Upper lobe of left lung (tissue), 6 donors: Measurements from ENCODE around the gene UNC45A. TPM values are rescaled to one million over a fixed set of nuclear protein-coding genes. Genes with fewer than 3 reads are reported as not detected.
A peak's percentile ranks its signal among the peaks of the same experiment; 100 is the strongest.

ENCODE experiments used
- ATAC-seq, 2 donors: fragments of 200-7000 bp; cut with Tn5 transposase; one replicate each; pipeline ENCODE4 v1.9.1; 2022; ENCODE audit warnings: mild to moderate bottlenecking in 2 of 2, moderate library complexity in 2 of 2; ENCODE audit not compliant: low FRiP score in 2 of 2
- DNase-seq, 2 donors: peaks; one replicate each; pipeline ENCODE4 v3.0.0-alpha.2; 2019 to 2020
- H3K27ac ChIP-seq, 4 donors: fragments of 200-600 bp; sonication (generic); one replicate each; pipeline ENCODE4 v1.5.1; 2016 to 2019
- H3K27me3 ChIP-seq, 4 donors: fragments of 200-600 bp; sonication (generic); one replicate each; pipeline ENCODE4 v1.5.1; 2017 to 2019
- H3K36me3 ChIP-seq, 4 donors: fragments of 200-600 bp; sonication (generic); one replicate each; pipeline ENCODE4 v1.5.1; 2016 to 2019
- H3K4me1 ChIP-seq, 4 donors: fragments of 200-600 bp; sonication (generic); one replicate each; pipeline ENCODE4 v1.5.1; 2018 to 2019
- H3K4me3 ChIP-seq, 4 donors: fragments of 200-600 bp; sonication (generic); one replicate each; pipeline ENCODE4 v1.5.1; 2017 to 2019; ENCODE audit warnings: mild to moderate bottlenecking in 2 of 4, moderate library complexity in 1 of 4
- H3K9me3 ChIP-seq, 4 donors: fragments of 200-600 bp; sonication (generic); one replicate each; pipeline ENCODE4 v1.5.1; 2018 to 2019
- EP300 ChIP-seq, 4 donors: sonication (generic); formaldehyde crosslinking; IDR thresholded peaks; one replicate each; pipeline ENCODE4 v1.5.1; 2017; ENCODE audit warnings: antibody characterized with exemption in 4 of 4, control low read depth in 2 of 4
- POLR2A ChIP-seq, 4 donors: fragments of 450-650 bp; IDR thresholded peaks; one replicate each; pipeline ENCODE4 v1.5.1; 2016 to 2017; ENCODE audit warnings: antibody characterized with exemption in 4 of 4, mild to moderate bottlenecking in 2 of 4
- POLR2AphosphoS5 ChIP-seq, 2 donors: sonication (generic); formaldehyde crosslinking; IDR thresholded peaks; one replicate each; pipeline ENCODE4 v1.5.1; 2017; ENCODE audit warnings: antibody characterized with exemption in 2 of 2
- WGBS, 2 donors: methylation state at CpG; one replicate each; pipeline ENCODE4 v1.1.5; 2017 to 2018; 5-methylcytosine and 5-hydroxymethylcytosine counted together
- total RNA-seq, 6 donors: library from RNA; depleted of rRNA in 4 of 6; stranded (reverse); fragments of >200 nt in 4 of 6; gene quantifications; one replicate each; pipeline versions ENCODE4 v1.1.0 to v1.2.1, GENCODE V29; 2016 to 2021
- TF ChIP-seq, protein P1 (sequence below), 6 experiments: fragments of 450-650 bp in 4 of 6; fragments of 200-600 bp in 2 of 6; sonication (generic) in 2 of 6; IDR thresholded peaks; one replicate each; pipeline ENCODE4 v1.5.1; 2016 to 2019; ENCODE audit warnings: antibody characterized with exemption in 6 of 6
- donor health status: DM: no; HTN: no; CAD: no; lungs with moderate emphysema.
- donor health status: DM: no; HTN: yes; CAD: no; lungs with severe emphysema.

The UNC45A gene
- total RNA-seq, 6 donors from 2014 or later: 40.7 to 108 (median 61.9) TPM

DNA sequence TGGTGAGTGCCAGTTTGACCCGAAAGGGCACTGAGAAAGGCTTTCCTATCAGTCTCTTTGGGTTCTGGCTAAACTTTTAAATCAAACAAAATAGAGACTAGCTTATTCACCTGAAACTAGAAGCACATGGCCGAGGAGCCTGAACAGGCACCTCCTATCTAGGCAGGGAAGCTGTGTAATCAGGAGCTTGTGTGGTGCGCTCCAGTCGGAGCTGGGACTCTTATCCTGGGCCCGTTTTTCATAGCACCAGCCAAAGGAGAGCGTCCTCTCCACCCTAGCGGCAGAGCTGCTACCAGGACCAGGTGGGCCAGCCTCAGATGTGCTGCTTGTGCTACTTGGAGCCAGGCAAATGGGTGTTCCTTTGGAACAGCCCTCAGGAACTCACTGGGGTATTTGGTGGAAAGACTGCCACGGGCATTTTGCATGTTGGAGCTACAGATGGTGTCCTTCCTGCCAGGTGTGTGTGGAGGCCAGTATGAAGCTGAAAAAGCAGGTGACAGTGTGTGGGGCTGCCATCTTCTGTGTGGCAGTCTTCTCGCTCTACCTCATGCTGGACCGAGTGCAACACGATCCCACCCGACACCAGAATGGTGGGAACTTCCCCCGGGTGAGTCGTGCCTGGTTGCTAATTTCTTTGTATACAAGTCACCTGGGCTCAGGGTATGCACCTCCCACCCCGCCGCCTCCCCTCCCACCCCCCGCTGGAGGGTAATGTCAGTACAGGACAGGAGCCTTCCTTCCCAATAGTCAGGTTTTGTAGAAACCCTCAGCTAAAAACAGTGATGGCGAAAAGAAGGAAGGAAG, 31.1 kb upstream of the UNC45A start:
- peak overlapping the region; percentile 93 to 97 (median 94) for H3K27ac ChIP-seq
- H3K4me3 ChIP-seq: peak overlapping the region in 3 of 4 donors; percentile 85 to 93 (median 86)
- H3K4me1 ChIP-seq: peaks cover 12 to 23% (median 16%) of the 10 kb centered on the region in 4 donors
- peaks cover 31 to 43% (median 37%) of the 10 kb centered on the region in 4 donors for H3K36me3 ChIP-seq
- DNase-seq (peak in 1 of 2 donors; percentile 42), ATAC-seq (no peak)
- TF ChIP-seq EP300 (IDR thresholded peaks at IDR 0.05): no peak
- no peak for TF ChIP-seq POLR2A (IDR thresholded peaks at IDR 0.05)
- no peak for TF ChIP-seq POLR2AphosphoS5 (IDR thresholded peaks at IDR 0.05)
- TF ChIP-seq, protein P1, sequence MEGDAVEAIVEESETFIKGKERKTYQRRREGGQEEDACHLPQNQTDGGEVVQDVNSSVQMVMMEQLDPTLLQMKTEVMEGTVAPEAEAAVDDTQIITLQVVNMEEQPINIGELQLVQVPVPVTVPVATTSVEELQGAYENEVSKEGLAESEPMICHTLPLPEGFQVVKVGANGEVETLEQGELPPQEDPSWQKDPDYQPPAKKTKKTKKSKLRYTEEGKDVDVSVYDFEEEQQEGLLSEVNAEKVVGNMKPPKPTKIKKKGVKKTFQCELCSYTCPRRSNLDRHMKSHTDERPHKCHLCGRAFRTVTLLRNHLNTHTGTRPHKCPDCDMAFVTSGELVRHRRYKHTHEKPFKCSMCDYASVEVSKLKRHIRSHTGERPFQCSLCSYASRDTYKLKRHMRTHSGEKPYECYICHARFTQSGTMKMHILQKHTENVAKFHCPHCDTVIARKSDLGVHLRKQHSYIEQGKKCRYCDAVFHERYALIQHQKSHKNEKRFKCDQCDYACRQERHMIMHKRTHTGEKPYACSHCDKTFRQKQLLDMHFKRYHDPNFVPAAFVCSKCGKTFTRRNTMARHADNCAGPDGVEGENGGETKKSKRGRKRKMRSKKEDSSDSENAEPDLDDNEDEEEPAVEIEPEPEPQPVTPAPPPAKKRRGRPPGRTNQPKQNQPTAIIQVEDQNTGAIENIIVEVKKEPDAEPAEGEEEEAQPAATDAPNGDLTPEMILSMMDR (IDR thresholded peaks at IDR 0.05): peak in 1 of 6 experiments; percentile 6
- H3K9me3 ChIP-seq: no peaks in the 10 kb centered on the region
- H3K27me3 ChIP-seq: no peaks in the 10 kb centered on the region
- 75% methylated on average over 16 to 18 of the region's 18 CpGs for WGBS, 2 donors

DNA sequence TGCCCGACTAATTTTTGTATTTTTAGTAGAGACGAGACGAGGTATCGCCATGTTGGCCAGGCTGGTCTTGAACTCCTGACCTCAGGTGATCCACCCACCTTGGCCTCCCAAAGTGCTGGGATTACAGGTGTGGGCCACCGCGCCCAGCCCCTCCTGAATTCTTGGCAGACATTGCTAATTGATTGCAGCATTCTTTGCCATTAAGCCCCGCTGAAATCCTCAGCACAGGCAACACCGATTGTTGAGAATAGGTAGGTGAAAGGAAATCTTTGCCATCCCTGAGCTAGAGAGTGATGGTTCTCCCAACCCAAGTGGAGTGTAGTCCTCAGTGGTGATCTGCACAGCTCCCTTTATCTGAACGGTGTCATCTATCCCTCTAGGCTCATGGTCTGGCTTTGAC, 30.3 kb upstream of the UNC45A start:
- Histone ChIP-seq H3K36me3 (peaks cover 39 to 51% (median 46%) of the 10 kb centered on the region in 4 donors), H3K27ac (no peak overlapping the region), H3K9me3 (no peaks in the 10 kb centered on the region), H3K27me3 (no peaks in the 10 kb centered on the region), H3K4me1 (peaks cover 12 to 23% (median 16%) of the 10 kb centered on the region in 4 donors), H3K4me3 (no peak overlapping the region)
- 95 to 97% methylated on average over 9 of the region's 9 CpGs for WGBS, 2 donors
- TF ChIP-seq EP300 (IDR thresholded peaks at IDR 0.05) (no peak), POLR2AphosphoS5 (IDR thresholded peaks at IDR 0.05) (no peak)
- TF ChIP-seq, protein P1 (IDR thresholded peaks at IDR 0.05): no peak
- no peak for ATAC-seq
- no peak for DNase-seq

DNA sequence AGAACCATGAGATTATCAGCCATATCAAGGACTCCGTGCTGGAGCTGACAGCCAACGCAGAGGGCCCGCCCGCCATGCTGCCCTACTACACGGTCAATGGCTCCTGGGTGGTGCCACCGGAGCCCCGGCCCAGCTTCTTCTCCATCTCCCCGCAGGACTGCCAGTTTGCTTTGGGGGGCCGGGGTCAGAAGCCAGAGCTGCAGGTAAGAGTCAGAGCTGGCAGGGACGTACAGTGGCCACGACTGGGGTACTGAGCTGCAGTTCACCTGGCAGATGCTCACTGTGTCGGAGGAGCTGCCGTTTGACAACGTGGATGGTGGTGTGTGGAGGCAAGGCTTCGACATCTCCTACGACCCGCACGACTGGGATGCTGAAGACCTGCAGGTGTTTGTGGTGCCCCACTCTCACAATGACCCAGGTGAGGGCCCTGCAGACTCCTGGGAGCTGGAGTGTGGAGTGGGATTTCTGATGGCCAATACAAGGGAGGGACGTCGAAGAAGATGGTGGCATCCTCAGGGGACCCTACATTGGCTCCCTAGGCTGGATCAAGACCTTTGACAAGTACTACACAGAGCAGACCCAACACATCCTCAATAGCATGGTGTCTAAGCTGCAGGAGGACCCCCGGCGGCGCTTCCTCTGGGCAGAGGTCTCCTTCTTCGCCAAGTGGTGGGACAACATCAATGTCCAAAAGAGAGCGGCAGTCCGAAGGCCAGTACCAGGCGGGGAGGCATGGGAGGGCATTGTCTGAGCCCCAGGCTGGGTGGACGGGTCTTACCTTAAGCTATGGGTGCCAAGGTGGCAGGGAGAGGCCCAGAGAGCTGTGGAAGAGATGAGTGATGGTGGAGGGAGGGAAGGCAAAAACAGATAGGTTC, 29.5 kb upstream of the UNC45A start:
- H3K27me3 ChIP-seq: no peaks in the 10 kb centered on the region
- peak in 1 of 2 donors; percentile 16 for DNase-seq
- H3K27ac ChIP-seq: no peak overlapping the region
- no peak for ATAC-seq
- H3K9me3 ChIP-seq: no peaks in the 10 kb centered on the region
- WGBS, 2 donors: 95 to 97% methylated on average over 21 to 27 of the region's 28 CpGs
- TF ChIP-seq POLR2AphosphoS5 (IDR thresholded peaks at IDR 0.05): no peak
- TF ChIP-seq POLR2A (IDR thresholded peaks at IDR 0.05): no peak
- TF ChIP-seq, protein P1 (IDR thresholded peaks at IDR 0.05): no peak
- no peak for TF ChIP-seq EP300 (IDR thresholded peaks at IDR 0.05)
- H3K36me3 ChIP-seq: peaks cover 47 to 59% (median 54%) of the 10 kb centered on the region in 4 donors
- H3K4me3 ChIP-seq: no peak overlapping the region
- peaks cover 12 to 23% (median 16%) of the 10 kb centered on the region in 4 donors for H3K4me1 ChIP-seq

DNA sequence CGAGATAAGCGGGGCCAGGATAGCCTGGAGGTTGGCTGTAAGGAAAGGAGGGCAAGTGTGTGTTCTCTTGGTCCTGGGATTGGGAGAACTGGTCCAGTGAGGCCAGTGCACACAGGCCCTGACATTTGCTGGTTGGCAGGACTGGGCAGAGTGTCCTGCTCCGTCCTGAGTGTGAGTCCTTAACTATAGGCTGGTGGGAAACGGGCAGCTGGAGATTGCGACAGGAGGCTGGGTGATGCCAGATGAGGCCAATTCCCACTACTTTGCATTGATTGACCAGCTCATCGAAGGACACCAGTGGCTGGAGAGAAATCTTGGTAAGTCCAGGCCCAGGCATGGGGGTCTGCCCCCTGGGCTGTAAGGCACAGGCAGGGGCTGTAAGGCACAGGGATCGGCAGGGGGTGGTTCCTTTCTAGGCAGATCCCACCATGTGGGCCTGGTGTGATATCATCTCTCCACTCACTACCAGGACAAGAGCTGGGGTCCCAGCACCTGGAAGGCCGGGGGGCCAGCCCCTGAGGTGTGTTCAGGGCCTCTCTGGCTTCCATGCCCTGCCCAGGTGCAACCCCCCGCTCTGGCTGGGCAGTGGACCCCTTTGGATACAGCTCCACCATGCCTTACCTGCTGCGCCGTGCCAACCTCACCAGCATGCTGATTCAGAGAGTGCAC, 28.8 kb upstream of the UNC45A start:
- Histone ChIP-seq H3K9me3 (no peaks in the 10 kb centered on the region), H3K36me3 (peaks cover 55 to 66% (median 61%) of the 10 kb centered on the region in 4 donors), H3K27ac (no peak overlapping the region), H3K4me3 (no peak overlapping the region), H3K4me1 (peaks cover 12 to 23% (median 16%) of the 10 kb centered on the region in 4 donors), H3K27me3 (no peaks in the 10 kb centered on the region)
- DNase-seq: peak in 1 of 2 donors; percentile 15
- ATAC-seq: no peak
- WGBS, 2 donors: 95 to 98% methylated on average over 6 to 8 of the region's 11 CpGs
- TF ChIP-seq, protein P1 (IDR thresholded peaks at IDR 0.05): no peak
- TF ChIP-seq POLR2A (IDR thresholded peaks at IDR 0.05) (no peak), POLR2AphosphoS5 (IDR thresholded peaks at IDR 0.05) (no peak), EP300 (IDR thresholded peaks at IDR 0.05) (no peak)
